Measurements from ENCODE around the gene CHRNA4. TPM values are rescaled to one million over a fixed set of nuclear protein-coding genes. Genes with fewer than 3 reads are reported as not detected.

Gene CHRNA4
- total RNA-seq, 1 donor from 2014 or later = not detected

GRCh38 chr20:63361519-63362435 lies 628 bp upstream of the CHRNA4 start:
- no peak overlapping the region for H3K4me3 ChIP-seq (ENCODE audit: low read depth, low read length)
- TF ChIP-seq CTCF (conservative IDR thresholded peaks at IDR 0.05; ENCODE audit: low read depth, low read length) = no peak
- DNase-seq (ENCODE audit: low read depth) = no peak

- no peak for TF ChIP-seq CTCF (conservative IDR thresholded peaks at IDR 0.05; ENCODE audit: low read depth, low read length)
- no peak for DNase-seq (ENCODE audit: low read depth)
- no peak overlapping the region for H3K4me3 ChIP-seq (ENCODE audit: low read depth, low read length)
These were observed 956 bp downstream of the CHRNA4 start for GRCh38 chr20:63359937-63360849.

- TF ChIP-seq CTCF (conservative IDR thresholded peaks at IDR 0.05; ENCODE audit: low read depth, low read length) = no peak
- no peak for DNase-seq (ENCODE audit: low read depth)
- H3K4me3 ChIP-seq (ENCODE audit: low read depth, low read length) = no peak overlapping the region
These were observed 1.8 kb downstream of the CHRNA4 start for GRCh38 chr20:63359164-63359934.

- no peak for TF ChIP-seq CTCF (conservative IDR thresholded peaks at IDR 0.05; ENCODE audit: low read depth, low read length)
- DNase-seq (ENCODE audit: low read depth) = no peak
These were observed 2.9 kb downstream of the CHRNA4 start for GRCh38 chr20:63357921-63358905.

GRCh38 chr20:63356931-63357879 lies 3.9 kb downstream of the CHRNA4 start:
- no peak for TF ChIP-seq CTCF (conservative IDR thresholded peaks at IDR 0.05; ENCODE audit: low read depth, low read length)
- H3K4me3 ChIP-seq (ENCODE audit: low read depth, low read length) = no peak overlapping the region
- no peak for DNase-seq (ENCODE audit: low read depth)

More at GRCh38 chr20:63357921-63358905, 2.9 kb downstream of the CHRNA4 start:
- no peak overlapping the region for H3K4me3 ChIP-seq (ENCODE audit: low read depth, low read length)
